Dedifferentiated amniotic fluid mesenchymal stem cell (primary cell): ENCODE results near the gene ITPR3.
"Not testable (repeated sequence)": the region's sequence is repeated elsewhere in the genome, so short reads cannot be mapped to it uniquely, and the experiment has no call there.

ENCODE experiments used
- DNase-seq: peaks from one replicate; pipeline ENCODE4 v3.0.0-alpha.2; 2016; ENCODE audit errors: extremely low spot score

The ITPR3 gene

DNA sequence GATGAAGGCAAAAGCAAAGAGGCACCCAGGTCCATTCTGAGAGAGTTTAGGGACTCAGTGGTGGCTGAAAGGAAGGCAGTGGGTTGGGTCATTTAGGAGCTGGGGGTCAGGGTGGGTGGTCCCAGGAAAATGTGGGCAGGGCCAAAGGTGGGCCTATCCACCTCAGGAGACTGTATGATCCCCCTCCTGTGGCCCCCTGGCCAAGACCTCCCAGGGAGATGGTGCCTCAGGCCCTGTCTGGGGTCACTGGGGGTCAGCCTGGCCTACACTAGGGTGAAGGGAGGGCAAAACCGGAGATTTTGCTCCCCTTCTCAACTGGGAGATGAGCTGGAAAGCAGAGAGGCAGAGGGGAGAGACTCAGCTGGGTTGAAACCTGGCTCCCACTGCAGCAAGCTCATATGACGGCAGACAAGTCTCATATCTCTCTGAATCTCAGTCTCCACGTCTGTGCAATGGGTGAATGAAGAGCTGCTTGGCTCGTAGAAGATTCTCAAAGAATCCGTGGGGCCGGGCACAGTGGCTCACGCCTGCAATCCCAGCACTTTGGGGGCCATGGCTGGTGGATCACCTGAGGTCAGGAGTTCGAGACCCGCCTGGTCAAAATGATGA is 29.6 kb upstream of the ITPR3 start:
- no peak for DNase-seq

DNA sequence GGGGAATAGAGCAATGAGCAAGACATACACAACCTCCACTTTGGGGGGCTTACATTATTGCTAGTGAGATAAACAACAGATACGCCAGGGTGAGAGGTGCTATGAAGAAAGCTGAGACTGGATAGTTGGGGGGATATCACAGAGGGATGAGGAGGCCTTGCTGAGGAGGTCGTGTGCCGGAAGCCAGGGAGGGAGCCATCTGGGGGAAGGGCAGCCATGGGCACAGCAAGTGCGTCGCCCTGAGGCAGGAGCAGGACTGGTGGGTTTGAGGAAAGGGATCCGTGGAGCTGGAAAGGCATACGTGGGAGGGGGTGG is 28.9 kb upstream of the ITPR3 start:
- DNase-seq: no peak

DNA sequence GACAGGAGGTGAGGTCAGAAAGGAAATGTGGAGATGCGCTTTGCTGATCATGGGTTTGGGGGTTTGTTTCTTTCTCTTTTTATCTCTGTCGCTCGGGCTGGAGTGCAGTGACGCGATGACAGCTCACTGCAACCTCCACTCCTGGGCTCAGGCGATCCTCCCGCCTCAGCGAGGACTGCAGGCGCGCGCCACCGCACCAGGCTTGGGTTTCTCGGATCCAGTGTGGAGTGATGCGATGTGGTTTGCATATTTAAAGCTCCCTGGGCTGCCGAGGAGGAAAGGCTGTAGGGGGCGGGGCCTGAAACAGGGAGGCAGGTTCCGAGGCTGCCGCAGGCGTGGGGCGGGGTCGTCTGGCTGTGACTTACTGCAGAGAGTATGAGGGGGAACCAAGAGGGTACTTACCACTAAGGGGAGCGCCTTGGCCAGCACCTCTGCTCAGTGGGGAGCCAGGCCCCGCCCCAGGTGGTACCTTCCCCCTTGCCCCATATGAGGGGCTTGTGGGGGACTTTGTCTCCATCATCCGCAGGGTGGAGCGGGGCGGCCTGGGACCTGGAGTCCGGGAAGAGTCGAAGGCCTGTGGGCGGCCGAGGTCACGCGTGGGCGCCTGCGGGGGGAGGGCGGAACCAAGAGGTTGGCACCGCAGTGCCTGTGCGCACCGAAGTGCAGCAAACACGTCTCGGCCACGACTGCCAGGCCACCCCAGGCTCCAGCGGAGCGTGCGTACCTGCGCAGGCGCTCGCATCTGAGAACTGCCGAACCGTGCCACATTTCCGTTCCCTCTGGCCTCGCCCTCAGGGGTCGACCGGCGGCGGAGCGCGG is 28.3 kb upstream of the ITPR3 start:
- no peak for DNase-seq

DNA sequence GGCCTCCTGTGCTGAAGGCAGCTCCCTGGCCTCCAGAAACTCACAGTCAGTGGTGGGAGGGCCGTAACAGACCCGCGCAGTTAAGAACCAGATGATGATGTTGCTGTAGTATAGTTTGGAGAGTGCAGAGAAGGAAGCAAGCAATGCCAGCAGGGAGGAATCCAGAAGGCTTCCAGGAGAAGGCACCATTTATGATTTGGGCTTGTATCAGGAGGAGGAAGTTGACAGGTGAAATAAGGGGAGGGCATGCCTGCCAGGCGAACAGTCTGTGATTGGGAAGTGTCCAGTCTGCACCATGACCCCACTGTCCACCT is 27.8 kb upstream of the ITPR3 start:
- no peak for DNase-seq

DNA sequence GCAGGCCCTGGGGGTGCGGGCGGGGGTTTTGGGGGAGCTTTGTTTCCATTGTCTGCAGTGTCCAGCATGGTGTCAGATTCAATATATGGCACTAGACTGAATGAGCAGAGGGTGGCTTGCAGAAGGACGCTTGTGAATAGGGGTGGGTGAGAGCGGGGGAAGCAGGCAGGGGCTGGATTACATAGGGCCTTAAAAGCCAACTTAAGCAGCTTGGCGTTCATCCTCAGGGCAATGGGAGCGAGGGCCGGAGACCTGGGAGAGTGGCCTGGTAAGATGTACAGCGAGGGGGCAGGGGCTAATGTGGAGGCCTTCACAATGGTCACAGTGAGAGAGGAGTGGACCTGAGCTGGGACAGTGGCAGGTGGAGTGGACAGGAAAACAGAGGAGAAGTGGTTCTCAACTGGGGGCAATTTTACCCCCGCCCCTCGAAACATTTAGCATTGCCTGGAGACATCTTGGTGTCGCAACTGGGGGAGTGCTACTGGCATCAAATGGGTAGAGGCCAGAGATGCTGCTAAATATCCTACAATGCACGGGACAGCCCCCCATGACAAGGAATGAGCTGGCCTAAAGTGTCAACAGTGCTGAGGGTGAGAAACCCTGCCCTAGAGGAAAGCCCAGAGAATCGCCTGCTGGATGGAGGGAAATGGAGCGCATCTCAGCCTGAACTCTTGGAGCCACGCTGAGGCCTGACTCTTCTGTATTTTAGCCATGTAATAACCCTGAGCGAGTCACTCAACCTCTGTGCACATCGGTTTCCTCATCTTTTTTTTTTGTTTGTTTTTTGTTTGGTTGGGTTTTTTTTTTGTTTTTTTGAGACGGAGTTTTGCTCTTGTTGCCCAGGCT is 25.9 kb upstream of the ITPR3 start:
- DNase-seq: no peak

DNA sequence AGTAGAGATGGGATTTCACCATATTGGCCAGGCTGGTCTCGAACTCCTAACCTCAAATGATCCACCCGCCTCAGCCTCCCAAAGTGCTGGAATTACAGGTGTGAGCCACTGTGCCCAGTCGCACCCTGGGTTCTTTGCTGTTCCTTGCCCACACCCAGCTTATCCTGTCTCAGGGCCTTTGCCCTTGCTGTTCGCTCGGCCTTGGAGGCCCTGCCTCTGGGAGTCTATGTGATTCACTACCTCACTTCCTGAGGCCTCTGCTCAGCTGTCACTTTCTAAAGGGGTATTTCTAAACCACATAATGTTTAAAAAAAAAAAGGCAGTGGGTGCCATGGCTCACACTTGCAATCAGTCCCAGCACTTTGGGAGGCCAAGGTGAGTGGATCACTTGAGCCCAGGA is 24.2 kb upstream of the ITPR3 start:
- DNase-seq: not testable (repeated sequence)

DNA sequence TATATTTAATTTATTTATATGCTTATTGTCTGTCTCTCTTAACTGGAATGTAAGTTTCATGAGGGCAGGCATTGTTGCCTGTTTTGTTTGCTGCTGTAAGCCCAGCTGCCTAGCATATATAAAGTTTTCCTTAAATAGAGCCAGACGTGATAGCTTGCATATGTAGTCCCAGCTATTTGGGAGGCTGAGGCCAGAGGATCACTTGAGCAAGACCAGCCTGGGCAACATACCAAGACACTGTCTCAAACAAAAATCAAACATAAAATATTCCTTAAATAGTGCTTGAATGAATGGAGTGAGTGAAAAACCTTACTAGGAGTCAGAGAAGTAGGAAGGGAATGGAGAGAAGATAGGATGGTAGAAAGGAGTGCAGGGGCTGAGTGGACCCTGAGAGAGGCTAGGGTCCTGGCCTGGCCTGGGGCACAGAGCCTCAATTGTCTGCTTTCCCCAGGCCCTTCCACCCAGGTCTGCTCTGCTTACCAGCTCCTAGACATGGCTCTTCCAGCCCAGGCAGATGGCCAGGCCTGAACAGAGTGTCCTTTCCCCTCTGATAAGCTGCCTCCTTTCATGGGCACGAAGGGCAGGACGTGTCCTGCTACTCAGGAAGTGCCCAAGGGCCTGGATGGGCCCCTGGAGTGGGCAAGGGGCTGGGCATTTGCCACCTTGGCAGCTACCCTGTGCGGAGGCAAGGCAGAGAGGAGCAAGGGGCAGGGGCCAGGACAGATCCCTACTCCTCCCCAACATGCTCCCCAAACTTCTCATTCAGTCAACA is 23.4 kb upstream of the ITPR3 start:
- no peak for DNase-seq

DNA sequence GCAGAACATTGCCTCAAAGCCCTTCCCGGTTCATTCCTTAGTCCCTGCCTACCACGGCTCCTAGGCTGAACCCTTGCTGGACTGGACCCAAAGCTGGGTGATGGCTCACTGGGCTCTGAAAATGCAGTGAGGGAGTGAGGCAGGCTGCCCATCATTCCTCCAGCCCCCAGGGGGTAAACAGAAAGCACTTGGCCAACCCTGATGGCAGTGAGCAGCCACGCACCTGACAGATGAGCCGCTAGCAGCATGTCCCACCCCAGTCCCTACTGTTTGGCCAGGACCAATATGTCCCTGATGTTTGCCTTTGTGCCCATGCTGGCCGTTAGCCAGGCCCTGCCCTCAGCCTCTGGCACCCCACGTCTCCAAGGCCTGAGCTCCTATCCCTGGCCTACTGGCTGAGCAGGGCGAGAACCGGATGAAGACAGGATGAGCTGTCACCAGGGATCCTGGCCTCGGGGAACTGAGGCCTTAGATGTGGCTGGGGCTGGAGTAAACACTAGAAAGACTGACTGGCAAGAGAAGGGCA is 21.6 kb upstream of the ITPR3 start:
- DNase-seq: no peak

DNA sequence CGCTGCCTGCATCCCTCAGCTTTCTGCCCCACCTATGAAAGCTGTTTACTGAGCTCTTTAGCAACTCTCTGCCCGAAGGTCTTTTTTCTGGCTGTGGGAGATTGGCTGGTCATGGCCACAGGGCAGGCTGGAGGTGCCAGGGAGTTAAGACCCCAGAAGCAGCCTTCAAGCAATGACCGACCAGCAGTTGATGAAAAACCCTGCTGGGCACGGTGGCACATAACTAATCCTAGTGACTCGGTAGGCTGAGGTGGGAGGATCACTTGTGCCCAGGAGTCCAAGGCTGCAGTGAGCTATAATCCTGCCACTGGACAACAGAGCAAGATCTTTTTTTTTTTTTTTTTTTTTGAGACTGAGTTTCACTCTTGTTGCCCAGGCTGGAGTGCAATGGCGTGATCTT is 20.4 kb upstream of the ITPR3 start:
- no peak for DNase-seq

DNA sequence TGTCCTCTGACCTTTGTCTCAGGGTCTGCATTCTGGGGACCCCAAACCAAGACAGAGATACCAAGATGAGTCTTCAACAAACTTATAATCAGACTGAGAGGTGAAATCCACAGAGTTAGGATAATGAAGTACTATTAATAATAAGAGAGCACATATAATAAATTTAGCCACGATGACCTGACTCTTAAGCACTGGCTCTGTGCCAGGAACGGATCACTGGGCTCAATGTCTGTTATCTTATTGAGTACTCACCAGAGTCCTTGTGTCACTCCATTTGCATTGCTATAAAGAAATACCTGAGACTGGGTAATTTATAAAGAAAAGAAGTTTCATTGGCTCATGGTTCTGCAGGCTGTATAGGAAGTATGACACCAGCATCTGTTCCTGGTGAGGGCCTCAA is 18.9 kb upstream of the ITPR3 start:
- DNase-seq: no peak

DNA sequence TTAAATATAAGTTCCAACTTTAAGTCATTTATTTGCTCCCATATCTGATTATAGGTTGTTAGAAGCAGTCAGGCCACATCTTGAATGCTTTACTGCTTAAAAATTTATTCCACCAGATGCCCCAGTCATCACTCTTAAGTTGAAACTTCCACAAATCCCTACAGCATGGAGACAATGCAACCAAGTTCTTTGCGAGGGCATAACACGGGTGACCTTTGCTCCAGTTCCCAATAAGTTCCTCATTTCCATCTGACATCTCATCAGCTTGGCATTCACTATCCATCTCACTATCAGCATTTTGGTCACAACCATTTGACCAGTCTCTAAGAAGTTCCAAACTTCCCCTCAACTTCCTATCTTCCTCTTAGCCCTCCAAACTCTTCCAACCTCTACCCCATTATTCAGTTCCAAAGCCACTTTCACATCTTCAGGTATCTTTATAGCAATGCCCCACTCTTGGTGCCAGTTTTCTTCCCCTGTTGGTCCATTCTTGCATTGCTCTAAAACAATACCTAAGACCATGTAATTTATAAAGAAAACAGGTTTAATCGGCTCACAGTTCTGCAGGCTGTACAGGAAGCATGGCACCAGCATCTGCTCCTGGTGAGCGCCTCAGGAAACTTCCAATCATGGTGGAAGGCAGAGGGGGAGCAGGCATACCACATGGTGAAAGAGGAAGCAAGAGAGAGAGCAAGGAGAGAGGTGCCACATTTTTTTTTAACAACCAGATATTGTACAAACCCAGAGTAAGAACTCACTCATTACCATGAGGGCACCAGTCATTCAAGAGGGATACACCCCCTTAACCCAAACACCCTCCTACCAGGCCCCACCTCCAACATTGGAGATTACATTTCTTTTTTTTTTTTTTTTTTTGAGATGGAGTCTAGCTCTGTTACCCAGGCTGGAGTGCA is 15.9 kb upstream of the ITPR3 start:
- no peak for DNase-seq

DNA sequence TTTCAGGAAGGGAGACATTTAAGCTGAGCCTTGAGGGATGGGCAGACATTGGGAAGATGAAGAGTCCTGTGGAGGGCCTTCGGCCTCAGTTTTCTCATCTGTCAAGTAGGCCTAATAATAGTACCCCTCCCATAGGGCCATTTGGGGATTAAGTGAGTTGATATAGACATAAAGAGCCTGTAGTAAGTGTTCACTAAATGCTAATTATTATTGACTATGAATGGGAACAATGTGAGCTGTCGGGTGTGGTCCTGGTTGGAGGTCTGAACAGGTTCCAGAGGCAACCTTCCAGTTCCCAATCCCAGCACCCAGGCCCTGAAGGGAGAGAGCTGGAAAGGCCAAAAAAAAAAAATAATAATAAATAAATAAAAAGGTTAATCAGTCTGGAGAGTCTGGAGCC is 14.5 kb upstream of the ITPR3 start:
- DNase-seq: no peak

DNA sequence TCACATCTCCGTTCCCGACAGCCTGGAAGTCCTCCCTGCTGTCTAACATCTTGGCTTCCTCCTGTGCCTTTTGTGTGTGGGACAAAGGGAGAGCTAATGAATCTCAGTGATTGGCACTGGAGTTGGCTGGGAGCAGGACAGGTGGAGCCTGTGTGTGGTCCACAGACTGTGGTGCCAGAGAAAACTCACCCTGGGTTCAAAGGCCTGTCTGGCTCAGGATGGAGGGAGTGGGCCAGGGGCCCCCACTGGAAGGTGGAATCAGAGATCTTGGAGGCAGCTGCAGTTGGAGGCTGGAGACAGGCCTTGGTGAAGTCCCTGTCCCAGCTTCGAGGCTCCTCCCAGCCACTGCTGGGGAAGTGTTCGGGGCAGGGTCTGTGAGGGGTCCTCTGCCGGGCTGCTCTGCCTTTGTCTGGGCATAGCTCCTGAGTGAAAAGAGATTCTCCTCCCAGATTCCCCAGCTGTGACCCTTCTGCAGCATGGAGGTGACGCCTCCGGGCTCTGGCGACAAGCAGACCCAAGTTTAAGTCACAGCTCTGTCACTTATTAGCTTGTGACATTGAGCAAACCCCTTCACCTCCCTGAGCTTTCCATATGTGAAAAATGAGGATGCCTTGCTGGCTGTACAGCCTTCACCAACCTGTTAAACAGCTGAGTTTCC is 13.9 kb upstream of the ITPR3 start:
- no peak for DNase-seq

DNA sequence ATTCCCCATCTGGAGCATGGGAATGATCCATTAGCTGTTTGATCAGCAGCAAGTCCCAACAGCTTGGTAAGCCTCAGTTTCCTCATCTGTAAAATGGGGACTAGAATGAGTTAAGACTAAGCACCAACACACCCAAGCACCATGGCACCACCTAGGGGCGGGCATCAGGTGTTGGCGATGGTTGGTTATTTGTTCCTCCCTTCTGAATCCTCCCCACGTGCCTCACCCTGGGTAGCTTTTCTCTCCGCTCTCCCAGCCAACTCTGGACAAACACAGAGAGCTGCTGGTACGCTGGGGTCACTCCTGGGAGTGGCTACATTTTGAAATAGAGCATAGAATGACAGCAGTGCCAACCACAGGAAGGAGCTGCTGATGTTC is 13.3 kb upstream of the ITPR3 start:
- no peak for DNase-seq

DNA sequence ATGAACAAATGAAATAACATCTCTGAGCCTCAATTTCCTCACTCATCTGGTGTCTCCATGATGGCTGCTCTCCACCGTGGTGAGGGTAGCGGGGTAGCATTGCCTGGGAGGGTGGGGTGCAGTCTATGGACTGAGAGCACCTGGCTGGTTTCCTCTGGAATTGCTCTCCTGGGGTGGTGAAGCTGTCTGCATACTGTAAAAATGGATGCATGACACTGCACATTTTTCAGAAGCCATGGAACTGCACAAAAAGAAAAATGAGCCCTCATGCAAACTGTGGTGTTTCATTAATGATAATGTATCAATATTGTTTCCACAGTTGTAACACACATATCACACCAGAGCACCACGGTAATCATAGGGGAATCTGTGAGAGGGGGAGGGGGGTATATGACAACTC is 12.1 kb upstream of the ITPR3 start:
- DNase-seq: no peak

DNA sequence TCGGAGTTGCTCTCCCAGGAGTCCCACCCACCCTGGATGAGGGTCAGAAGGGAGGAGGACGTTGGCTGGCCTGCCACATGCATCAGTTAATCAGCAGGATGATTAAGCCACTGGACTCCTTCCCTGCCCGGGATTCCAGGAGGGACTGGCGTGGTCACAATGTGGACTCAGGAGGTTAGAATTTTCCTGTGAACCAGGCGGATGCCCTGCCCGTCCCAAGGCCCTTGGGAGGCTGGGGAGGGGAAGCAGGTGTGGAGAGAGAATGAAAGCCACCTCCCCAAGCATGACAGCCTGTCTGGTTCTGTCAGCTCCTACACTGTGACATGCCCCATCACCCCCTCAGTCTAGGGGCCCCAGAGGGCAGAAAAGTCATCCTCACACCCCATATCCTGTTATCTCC is 11.6 kb upstream of the ITPR3 start:
- peak; percentile 70 for DNase-seq

DNA sequence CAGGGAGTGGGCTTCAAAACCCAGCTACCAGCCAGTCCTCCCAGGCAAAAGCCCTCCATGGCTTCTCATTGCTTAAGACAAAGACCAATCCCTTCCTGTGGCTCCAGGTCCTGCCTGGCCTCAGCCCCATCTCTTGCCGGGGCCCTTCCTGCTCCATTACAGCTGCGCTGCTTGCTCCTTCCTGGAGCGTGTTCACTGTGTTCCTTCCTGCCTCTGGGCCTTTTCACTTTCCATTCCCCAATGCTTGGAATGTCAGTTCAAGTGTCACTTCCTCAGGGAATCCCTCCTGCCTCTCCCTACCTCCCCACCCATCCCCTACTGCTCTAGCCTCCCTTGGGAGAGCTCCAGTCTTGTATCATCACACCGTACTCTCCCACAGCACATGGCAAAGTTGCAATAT is 11.1 kb upstream of the ITPR3 start:
- no peak for DNase-seq

DNA sequence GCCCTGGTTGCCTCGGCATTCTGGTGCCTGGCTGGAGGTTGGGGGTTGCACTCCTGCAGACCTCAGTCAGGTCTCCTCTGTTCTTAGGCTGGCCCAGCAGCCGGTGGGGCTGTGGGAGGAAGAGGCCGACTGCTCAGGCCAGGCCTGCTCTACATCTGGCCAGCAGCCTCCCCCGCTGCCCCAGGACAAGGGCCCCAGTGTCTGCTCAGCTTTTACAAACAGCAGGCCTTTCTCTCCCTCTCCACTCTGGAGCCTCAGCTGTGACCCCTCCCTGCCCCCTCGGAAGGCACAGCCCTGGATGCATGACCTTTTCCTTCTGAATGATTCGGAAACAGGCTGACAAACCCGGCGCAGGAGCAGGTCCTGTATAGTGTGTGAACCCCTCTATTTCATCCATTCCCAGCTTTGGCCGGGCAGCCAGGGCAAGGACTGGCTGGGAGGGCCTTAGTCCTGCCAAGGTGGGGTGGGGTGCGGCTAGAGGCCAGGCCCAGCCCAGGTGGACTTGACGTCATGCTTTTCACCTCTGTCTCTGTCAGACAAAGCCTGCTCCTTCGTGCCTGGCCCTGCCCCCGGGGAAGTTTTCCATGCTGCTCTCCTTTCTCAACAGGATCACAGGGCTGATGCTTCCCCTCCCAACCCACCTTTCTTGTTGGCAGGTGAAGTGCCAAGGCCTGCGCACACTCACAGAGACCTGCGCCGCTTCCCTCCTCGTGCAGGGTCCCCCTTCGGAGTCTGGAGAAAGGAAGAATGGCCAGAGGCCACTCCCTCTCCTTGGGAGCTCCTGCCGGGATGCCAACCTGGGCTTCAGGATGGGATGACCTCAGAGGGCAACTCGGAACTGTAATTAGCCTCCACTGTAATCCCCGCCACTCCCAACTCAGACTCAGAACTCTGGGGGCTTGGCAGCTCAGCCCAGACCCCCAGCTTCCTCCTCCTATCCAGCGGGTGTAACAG is 10.1 kb upstream of the ITPR3 start:
- DNase-seq: no peak

DNA sequence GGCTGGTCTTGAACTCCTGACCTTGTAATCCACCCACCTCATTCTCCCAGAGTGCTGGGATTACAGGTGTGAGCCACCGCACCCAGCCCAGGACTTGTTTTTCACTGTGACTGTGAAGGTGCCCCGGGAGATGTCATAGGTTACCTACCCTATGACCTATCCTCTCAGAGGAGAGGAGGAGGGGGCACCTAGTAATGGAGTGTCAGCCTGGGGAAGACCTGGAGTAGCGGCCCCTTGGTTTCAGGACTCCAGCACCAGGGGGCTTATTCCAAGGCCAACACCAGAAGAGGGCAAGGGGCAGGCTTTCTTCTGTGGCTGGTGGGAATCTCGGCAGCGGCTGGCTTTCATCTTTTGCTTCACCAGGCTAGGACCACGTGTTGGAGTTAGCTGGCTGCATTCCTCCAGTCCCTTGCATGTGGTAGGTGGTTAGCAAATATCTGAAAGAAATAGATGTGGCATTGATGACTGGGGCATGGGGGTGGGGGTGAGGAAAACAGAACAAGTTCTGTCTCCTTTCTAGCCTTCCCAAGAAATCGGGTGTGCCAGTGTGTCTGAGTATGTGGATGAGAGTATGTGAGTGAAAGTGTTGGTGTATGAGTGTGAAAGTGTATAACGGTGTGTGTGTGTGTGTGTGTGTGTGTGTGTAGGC is 7.9 kb upstream of the ITPR3 start:
- DNase-seq: peak; percentile 71
